ENCODE measurements around the gene COG3. TPM values are rescaled to one million over a fixed set of nuclear protein-coding genes. Genes with fewer than 3 reads are reported as not detected.

COG3 gene
- total RNA-seq: 29.6 and 33.1 TPM in 2 replicates

GRCh38 chr13:45464687-45465453, at the start of gene COG3:
Gene COG3 (plus strand): TSS chr13:45464939. CDS start chr13:45465037, 98 bp downstream.

GRCh38 chr13:45417790-45418534, 46.8 kb upstream of the COG3 start, which contains the start of gene SLC25A30:
Gene SLC25A30 (minus strand): TSS chr13:45418373. CDS start chr13:45411425, 6,948 bp downstream.

Other genes with a start within 250 kb of the COG3 start
- gene TPT1, start 123.8 kb upstream of the COG3 start, total RNA-seq: 1,911 and 2,036 TPM in 2 replicates
- gene SLC25A30, start 46.6 kb upstream of the COG3 start, total RNA-seq: 15.9 and 26.0 TPM in 2 replicates
- not detected in 2 replicates for gene ERICH6B, start 150.8 kb downstream of the COG3 start, total RNA-seq
- not detected in 2 replicates for gene CBY2, start 237.4 kb downstream of the COG3 start, total RNA-seq

Measured in epithelial cell of umbilical artery (primary cell).